ENCODE measurements around the gene FPGS.
"Not testable (repeated sequence)": the region's sequence is repeated elsewhere in the genome, so short reads cannot be mapped to it uniquely, and the experiment has no call there.

Gene FPGS

GRCh38 chr9:127802576-127803443 is at the start of gene FPGS:
Gene FPGS (plus strand): TSS chr9:127802882. CDS start chr9:127802925, 43 bp downstream.
- DNase-seq (ENCODE audit: insufficient read length, low spot score): peak; percentile 98
- FAIRE-seq: no peak
- TF ChIP-seq CTCF (IDR thresholded peaks at IDR 0.05; ENCODE audit: insufficient read depth, missing control alignments): no peak

- TF ChIP-seq CTCF (IDR thresholded peaks at IDR 0.05; ENCODE audit: insufficient read depth, missing control alignments): no peak
- FAIRE-seq (no peak), DNase-seq (ENCODE audit: insufficient read length, low spot score) (no peak)
Measured at GRCh38 chr9:127753148-127753547, 49.5 kb upstream of the FPGS start.

GRCh38 chr9:127753622-127754021 is 49.1 kb upstream of the FPGS start:
- no peak for TF ChIP-seq CTCF (IDR thresholded peaks at IDR 0.05; ENCODE audit: insufficient read depth, missing control alignments)
- DNase-seq (ENCODE audit: insufficient read length, low spot score) (no peak), FAIRE-seq (no peak)

- no peak for TF ChIP-seq CTCF (IDR thresholded peaks at IDR 0.05; ENCODE audit: insufficient read depth, missing control alignments)
- peak; percentile 92 for DNase-seq (ENCODE audit: insufficient read length, low spot score)
- FAIRE-seq: no peak
Measured at GRCh38 chr9:127754099-127755060, 48.3 kb upstream of the FPGS start.

- FAIRE-seq: no peak
- no peak for TF ChIP-seq CTCF (IDR thresholded peaks at IDR 0.05; ENCODE audit: insufficient read depth, missing control alignments)
- peak; percentile 79 for DNase-seq (ENCODE audit: insufficient read length, low spot score)
Measured at GRCh38 chr9:127755061-127756060, 47.3 kb upstream of the FPGS start.

- no peak for TF ChIP-seq CTCF (IDR thresholded peaks at IDR 0.05; ENCODE audit: insufficient read depth, missing control alignments)
- DNase-seq (ENCODE audit: insufficient read length, low spot score) (no peak), FAIRE-seq (no peak)
Measured at GRCh38 chr9:127756233-127756632, 46.4 kb upstream of the FPGS start.

GRCh38 chr9:127756776-127757175 is 45.9 kb upstream of the FPGS start:
- FAIRE-seq; DNase-seq (ENCODE audit: insufficient read length, low spot score): not testable (repeated sequence)

Measured in D721Med (cell line).